IPS-18c (cell line): Measurements from ENCODE around the gene CCL2.

Experiments used
- H3K4me3 ChIP-seq: 2 replicates; pipeline ENCODE4 v1.7.0; 2013; ENCODE audit warnings: low read depth, mild to moderate bottlenecking, low read length, moderate library complexity; ENCODE audit not compliant: insufficient read depth
- H3K9me3 ChIP-seq: one replicate; pipeline ENCODE4 v1.6.1; 2013; ENCODE audit warnings: mild to moderate bottlenecking, low read length, moderate library complexity; ENCODE audit not compliant: control insufficient read depth, insufficient read depth

CCL2 gene

GRCh38 chr17:34234616-34235015, 20.5 kb upstream of the CCL2 start:
- H3K4me3 ChIP-seq: no peak overlapping the region
- H3K9me3 ChIP-seq: no peaks in the 10 kb centered on the region

- H3K9me3 ChIP-seq: no peaks in the 10 kb centered on the region
- H3K4me3 ChIP-seq: no peak overlapping the region
Measured at GRCh38 chr17:34235389-34236028, 19.6 kb upstream of the CCL2 start.

GRCh38 chr17:34236281-34236892, 18.7 kb upstream of the CCL2 start:
- Histone ChIP-seq H3K9me3 (no peaks in the 10 kb centered on the region), H3K4me3 (no peak overlapping the region)

GRCh38 chr17:34237458-34237857, 17.6 kb upstream of the CCL2 start:
- Histone ChIP-seq H3K9me3 (no peaks in the 10 kb centered on the region), H3K4me3 (no peak overlapping the region)

- Histone ChIP-seq H3K4me3 (no peak overlapping the region), H3K9me3 (no peaks in the 10 kb centered on the region)
Measured at GRCh38 chr17:34241062-34241461, 14.0 kb upstream of the CCL2 start.

- Histone ChIP-seq H3K4me3 (no peak overlapping the region), H3K9me3 (no peaks in the 10 kb centered on the region)
Measured at GRCh38 chr17:34242587-34243363, 12.3 kb upstream of the CCL2 start.

- no peaks in the 10 kb centered on the region for H3K9me3 ChIP-seq
Measured at GRCh38 chr17:34243364-34244320, 11.4 kb upstream of the CCL2 start.

GRCh38 chr17:34245351-34245905, 9.7 kb upstream of the CCL2 start:
- H3K4me3 ChIP-seq: no peak overlapping the region
- H3K9me3 ChIP-seq: peaks cover 2% of the 10 kb centered on the region

More at GRCh38 chr17:34243364-34244320, 11.4 kb upstream of the CCL2 start:
- H3K4me3 ChIP-seq: no peak overlapping the region

GRCh38 chr17:34246446-34246845, 8.6 kb upstream of the CCL2 start:
- Histone ChIP-seq H3K4me3 (no peak overlapping the region), H3K9me3 (peaks cover 2% of the 10 kb centered on the region)

GRCh38 chr17:34246881-34247280, 8.2 kb upstream of the CCL2 start:
- Histone ChIP-seq H3K4me3 (no peak overlapping the region), H3K9me3 (peaks cover 2% of the 10 kb centered on the region)

GRCh38 chr17:34248511-34249024, 6.5 kb upstream of the CCL2 start:
- Histone ChIP-seq H3K4me3 (no peak overlapping the region), H3K9me3 (peaks cover 2% of the 10 kb centered on the region)

- Histone ChIP-seq H3K4me3 (no peak overlapping the region), H3K9me3 (peaks cover 2% of the 10 kb centered on the region)
Measured at GRCh38 chr17:34249061-34249460, 6.0 kb upstream of the CCL2 start.

GRCh38 chr17:34249478-34249877, 5.6 kb upstream of the CCL2 start:
- no peak overlapping the region for H3K4me3 ChIP-seq
- peaks cover 2% of the 10 kb centered on the region for H3K9me3 ChIP-seq

- Histone ChIP-seq H3K9me3 (peaks cover 2% of the 10 kb centered on the region), H3K4me3 (no peak overlapping the region)
Measured at GRCh38 chr17:34251186-34251585, 3.9 kb upstream of the CCL2 start.

GRCh38 chr17:34252095-34252443, 3.0 kb upstream of the CCL2 start:
- Histone ChIP-seq H3K9me3 (peaks cover 2% of the 10 kb centered on the region), H3K4me3 (no peak overlapping the region)

- Histone ChIP-seq H3K9me3 (peaks cover 2% of the 10 kb centered on the region), H3K4me3 (no peak overlapping the region)
Measured at GRCh38 chr17:34252444-34253138, 2.5 kb upstream of the CCL2 start.
